OCI-LY7 (cell line): ENCODE results near the gene KCTD2. TPM values are rescaled to one million over a fixed set of nuclear protein-coding genes. Genes with fewer than 3 reads are reported as not detected.
A peak's percentile ranks its signal among the peaks of the same experiment; 100 is the strongest.

Experiments
- Bru-seq: library from RNA; stranded (reverse); fragments of 400-500 nt; gene quantifications from one replicate; lab custom pipeline; 2021; lab: Mats Ljungman, UMichigan
- BruChase-seq, 2 experiments: library from RNA; stranded (reverse); fragments of 400-500 nt; gene quantifications; one replicate each; lab custom pipeline; 2021; lab: Mats Ljungman, UMichigan
- BruUV-seq: library from RNA; stranded (reverse); fragments of 400-500 nt; replicated peaks from 2 replicates; lab custom pipeline; 2021; lab: Mats Ljungman, UMichigan
- CTCF ChIA-PET: fragments of 300-600 bp; sonication (Branson Sonifier 250); formaldehyde crosslinking; loops from one replicate; lab custom pipeline; 2022; ENCODE audit warnings: antibody characterized with exemption; ENCODE audit not compliant: unreplicated experiment; lab: Charles Lee
- POLR2A ChIA-PET: fragments of 300-600 bp; sonication (Branson Sonifier 250); formaldehyde crosslinking; loops from one replicate; lab custom pipeline; 2022; ENCODE audit warnings: antibody characterized with exemption; lab: Charles Lee
- DNase-seq: peaks from one replicate; pipeline ENCODE4 v3.0.0-alpha.2; 2015; ENCODE audit warnings: low spot score
- H2AFZ ChIP-seq: fragments of 200-600 bp; sonication (generic), shearing (Covaris generic); 2 replicates; pipeline ENCODE4 v1.6.1; 2014; ENCODE audit warnings: mild to moderate bottlenecking, antibody characterized with exemption, low read length, moderate library complexity
- H3K27ac ChIP-seq: fragments of 200-600 bp; sonication (generic); 2 replicates; pipeline ENCODE4 v1.5.1; 2014; ENCODE audit warnings: mixed run types, low read depth, mild to moderate bottlenecking, moderate library complexity, low read length, inconsistent platforms; ENCODE audit not compliant: poor library complexity, severe bottlenecking
- H3K36me3 ChIP-seq: fragments of 200-600 bp; sonication (generic); 2 replicates; pipeline ENCODE4 v1.6.1; 2014; ENCODE audit warnings: mild to moderate bottlenecking, antibody characterized with exemption, low read length, moderate library complexity, mixed read lengths; ENCODE audit not compliant: insufficient read depth
- H3K4me1 ChIP-seq: fragments of 200-600 bp; sonication (generic); 2 replicates; pipeline ENCODE4 v1.5.1; 2014; ENCODE audit warnings: mild to moderate bottlenecking, low read length; ENCODE audit not compliant: insufficient read depth, poor library complexity, severe bottlenecking
- H3K4me2 ChIP-seq: fragments of 200-600 bp; sonication (generic); 2 replicates; pipeline ENCODE4 v1.6.1; 2014; ENCODE audit warnings: mild to moderate bottlenecking, low read length
- H3K4me3 ChIP-seq: fragments of 200-600 bp; sonication (generic); 2 replicates; pipeline ENCODE4 v1.5.1; 2014; ENCODE audit warnings: mild to moderate bottlenecking, low read depth, low read length; ENCODE audit not compliant: poor library complexity, severe bottlenecking
- H3K79me2 ChIP-seq: fragments of 200-600 bp; sonication (generic); 2 replicates; pipeline ENCODE4 v1.6.1; 2016; ENCODE audit warnings: low read depth, mild to moderate bottlenecking, low read length, moderate library complexity, mixed read lengths; ENCODE audit not compliant: insufficient read depth
- H3K9me2 ChIP-seq: fragments of 200-600 bp; sonication (generic); 2 replicates; pipeline ENCODE4 v1.6.1; 2016; ENCODE audit warnings: mild to moderate bottlenecking, low read length, mixed read lengths; ENCODE audit not compliant: insufficient read depth
- H3K9me3 ChIP-seq: fragments of 200-600 bp; sonication (generic); 2 replicates; pipeline ENCODE4 v1.6.1; 2014; ENCODE audit warnings: mild to moderate bottlenecking, mixed run types, low read length, mixed read lengths
- H4K20me1 ChIP-seq: fragments of 200-600 bp; sonication (generic); 2 replicates; pipeline ENCODE4 v1.6.1; 2014; ENCODE audit warnings: mild to moderate bottlenecking, antibody characterized with exemption, low read length, moderate library complexity, mixed read lengths; ENCODE audit not compliant: insufficient read depth
- CTCF ChIP-seq: fragments of 200-600 bp; sonication (generic); conservative IDR thresholded peaks from 2 replicates; pipeline ENCODE4 v1.5.1; 2014; ENCODE audit warnings: mild to moderate bottlenecking, antibody characterized with exemption, low read length, moderate library complexity, mixed read lengths
- EZH2phosphoT487 ChIP-seq: fragments of 200-600 bp; sonication (generic); IDR thresholded peaks from 2 replicates; pipeline ENCODE4 v1.6.1; 2018; ENCODE audit warnings: low read depth, borderline replicate concordance, mild to moderate bottlenecking, mixed run types, antibody characterized with exemption, low read length, moderate library complexity, mixed read lengths
- intact Hi-C: fragments of 100-400 bp; cut with micrococcal nuclease; formaldehyde crosslinking; loops from one replicate; pipeline ENCODE4 v1.10.0; 2022; ENCODE audit not compliant: unreplicated experiment
- long read RNA-seq: library from polyadenylated mRNA; stranded (forward); transcript quantifications from one replicate; pipeline ENCODE4 v2.0.0, GENCODE V29; 2022
- total RNA-seq, 2 experiments: library from RNA; depleted of rRNA in 1 of 2; stranded (reverse); fragments of >200 nt in 1 of 2; shearing (Covaris generic) in 1 of 2; gene quantifications; 2 replicates each; pipeline ENCODE4 v1.2.3, GENCODE V29; 2014 to 2022

The KCTD2 gene
- 26.0 and 29.8 TPM in 2 replicates for total RNA-seq (2014; rRNA removed; shearing (Covaris generic))
- total RNA-seq (2022), result 21.0 and 26.3 TPM in 2 replicates
- percentile 53 among the genes with signal in this experiment for Bru-seq, nascent RNA
- BruChase-seq, experiment 1, labeled RNA remaining after a 6-hour chase, result percentile 52 among the genes with signal in this experiment
- percentile 65 among the genes with signal in this experiment for BruChase-seq, experiment 2, labeled RNA remaining after a 2-hour chase
- long read RNA-seq, transcript KCTD2-201 (6 exons, 3,635 nt), result major isoform, 36 of 48 reads
- long read RNA-seq, partial matches to known transcripts, result 2 of 48 reads
- long read RNA-seq, other reads (novel, unspliced or antisense), result 9 of 48 reads

- TF ChIP-seq EZH2phosphoT487 (no peak), CTCF (0 out of 2 replicates have a peak, but pooled peaks have one; percentile 15)
- Histone ChIP-seq H4K20me1 (peaks cover 4% of the 10 kb centered on the region; the same call in 1 of the 2 replicates), H3K4me2 (peak within 1 kb of the TSS; percentile 99), H3K79me2 (peaks cover 23% of the 10 kb centered on the region), H3K4me1 (peaks cover 14% of the 10 kb centered on the region), H3K9me2 (no peaks in the 10 kb centered on the region), H3K4me3 (peak within 1 kb of the TSS; percentile 75), H3K9me3 (no peaks in the 10 kb centered on the region), H2AFZ (peak within 1 kb of the TSS; percentile 58), H3K27ac (peak within 1 kb of the TSS; percentile 43), H3K36me3 (peaks cover 32% of the 10 kb centered on the region)
- ChIA-PET CTCF (interaction anchor here (0.6 to 1.4 kb wide), 2 partner anchors 33 to 522 kb away, joined by 3 to 4 read pairs; no protein-coding TSS in a partner anchor), POLR2A (interaction anchor here (1.1 to 3.6 kb wide), 2 partner anchors 33 to 34 kb away, joined by 3 to 27 read pairs; partner anchors contain the start of gene MRPL58)
- DNase-seq, result peak; percentile 99
- intact Hi-C loops, result loop anchor here (1.0 to 10.0 kb wide), 4 partner anchors 33 to 368 kb away; partner anchors contain the start of gene SUMO2
- no TSS peak for BruUV-seq
Measured at GRCh38 chr17:75046407-75047289, at the start of gene KCTD2, which contains the start of gene ATP5PD. Gene KCTD2 (plus strand): TSS chr17:75047225. CDS start chr17:75047251, 26 bp downstream. Gene ATP5PD (minus strand): TSS chr17:75046969. CDS start chr17:75042650, 4,319 bp downstream.

- Histone ChIP-seq H3K79me2 (no peaks in the 10 kb centered on the region), H3K4me2 (no peak overlapping the region), H3K4me3 (no peak overlapping the region), H2AFZ (0 out of 2 replicates have a peak overlapping the region, but pooled peaks have one; percentile 2), H3K36me3 (no peaks in the 10 kb centered on the region), H3K9me2 (no peaks in the 10 kb centered on the region), H3K27ac (no peak overlapping the region), H3K9me3 (no peaks in the 10 kb centered on the region), H3K4me1 (no peaks in the 10 kb centered on the region), H4K20me1 (no peaks in the 10 kb centered on the region)
- intact Hi-C loops, result no loop called here
- ChIA-PET CTCF (interaction anchor here (0.8 kb wide), 1 partner anchor 25 kb away, joined by 3 read pairs; no protein-coding TSS in a partner anchor), POLR2A (no interaction called here)
- BruUV-seq, result no TSS peak
- DNase-seq, result no peak
- TF ChIP-seq CTCF, result no peak
- TF ChIP-seq EZH2phosphoT487, result no peak
Measured at GRCh38 chr17:74998783-74999182, 48.2 kb upstream of the KCTD2 start.
